IMR-90 (cell line): ENCODE results near the gene MLYCD.

Source experiments
- CEBPB ChIP-seq: IDR thresholded peaks from 2 replicates; pipeline ENCODE4 v1.6.1; 2012; ENCODE audit warnings: low read depth, low read length, improper control_type of control experiment
- MAZ ChIP-seq: IDR thresholded peaks from 2 replicates; pipeline ENCODE4 v1.6.1; 2012; ENCODE audit warnings: low read depth, mild to moderate bottlenecking, low read length, improper control_type of control experiment, moderate library complexity, borderline replicate concordance
- POLR2A ChIP-seq: IDR thresholded peaks from 2 replicates; pipeline ENCODE4 v1.6.1; 2012; ENCODE audit warnings: mild to moderate bottlenecking, low read depth, low read length
- RAD21 ChIP-seq: IDR thresholded peaks from 2 replicates; pipeline ENCODE4 v1.6.1; 2012; ENCODE audit warnings: low read length, improper control_type of control experiment
- TF ChIP-seq, protein P1 (sequence below): conservative IDR thresholded peaks from 2 replicates; pipeline ENCODE4 v1.5.1; 2012; ENCODE audit warnings: mild to moderate bottlenecking, low read depth, low read length, improper control_type of control experiment
- TF ChIP-seq, protein P2 (sequence below): fragments of 150-350 bp; IDR thresholded peaks from 2 replicates; pipeline ENCODE4 v1.6.1; 2017; ENCODE audit warnings: mild to moderate bottlenecking, antibody characterized with exemption, low read length, low read depth

GRCh38 chr16:83895243-83895642, 3.7 kb upstream of the MLYCD start:
- TF ChIP-seq, protein P1, sequence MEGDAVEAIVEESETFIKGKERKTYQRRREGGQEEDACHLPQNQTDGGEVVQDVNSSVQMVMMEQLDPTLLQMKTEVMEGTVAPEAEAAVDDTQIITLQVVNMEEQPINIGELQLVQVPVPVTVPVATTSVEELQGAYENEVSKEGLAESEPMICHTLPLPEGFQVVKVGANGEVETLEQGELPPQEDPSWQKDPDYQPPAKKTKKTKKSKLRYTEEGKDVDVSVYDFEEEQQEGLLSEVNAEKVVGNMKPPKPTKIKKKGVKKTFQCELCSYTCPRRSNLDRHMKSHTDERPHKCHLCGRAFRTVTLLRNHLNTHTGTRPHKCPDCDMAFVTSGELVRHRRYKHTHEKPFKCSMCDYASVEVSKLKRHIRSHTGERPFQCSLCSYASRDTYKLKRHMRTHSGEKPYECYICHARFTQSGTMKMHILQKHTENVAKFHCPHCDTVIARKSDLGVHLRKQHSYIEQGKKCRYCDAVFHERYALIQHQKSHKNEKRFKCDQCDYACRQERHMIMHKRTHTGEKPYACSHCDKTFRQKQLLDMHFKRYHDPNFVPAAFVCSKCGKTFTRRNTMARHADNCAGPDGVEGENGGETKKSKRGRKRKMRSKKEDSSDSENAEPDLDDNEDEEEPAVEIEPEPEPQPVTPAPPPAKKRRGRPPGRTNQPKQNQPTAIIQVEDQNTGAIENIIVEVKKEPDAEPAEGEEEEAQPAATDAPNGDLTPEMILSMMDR: no peak
- TF ChIP-seq POLR2A (no peak), CEBPB (no peak), MAZ (no peak), RAD21 (no peak)
- TF ChIP-seq, protein P2, sequence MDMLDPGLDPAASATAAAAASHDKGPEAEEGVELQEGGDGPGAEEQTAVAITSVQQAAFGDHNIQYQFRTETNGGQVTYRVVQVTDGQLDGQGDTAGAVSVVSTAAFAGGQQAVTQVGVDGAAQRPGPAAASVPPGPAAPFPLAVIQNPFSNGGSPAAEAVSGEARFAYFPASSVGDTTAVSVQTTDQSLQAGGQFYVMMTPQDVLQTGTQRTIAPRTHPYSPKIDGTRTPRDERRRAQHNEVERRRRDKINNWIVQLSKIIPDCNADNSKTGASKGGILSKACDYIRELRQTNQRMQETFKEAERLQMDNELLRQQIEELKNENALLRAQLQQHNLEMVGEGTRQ: no peak
